ENCODE results near the gene RPIA.

DNA sequence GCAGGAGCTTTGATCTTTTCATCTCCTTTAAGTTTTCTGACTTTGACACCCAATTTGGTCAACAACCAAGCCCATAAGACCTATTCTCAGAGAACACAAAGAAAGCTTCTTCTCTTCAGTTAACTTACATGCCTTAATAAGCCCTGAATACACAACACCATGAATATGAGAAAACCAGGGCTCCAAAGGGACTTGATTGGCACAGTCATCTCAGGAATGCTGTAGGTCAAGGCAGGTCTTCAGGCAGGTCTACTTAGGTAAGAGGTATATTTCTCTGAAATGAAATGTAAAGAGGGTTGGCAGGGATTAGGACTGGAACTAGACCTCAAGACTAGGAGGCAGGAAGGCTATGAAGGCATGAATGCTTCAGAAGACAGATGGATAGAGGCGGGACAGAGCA is 39.8 kb upstream of the RPIA start:
- TF ChIP-seq, protein P1, sequence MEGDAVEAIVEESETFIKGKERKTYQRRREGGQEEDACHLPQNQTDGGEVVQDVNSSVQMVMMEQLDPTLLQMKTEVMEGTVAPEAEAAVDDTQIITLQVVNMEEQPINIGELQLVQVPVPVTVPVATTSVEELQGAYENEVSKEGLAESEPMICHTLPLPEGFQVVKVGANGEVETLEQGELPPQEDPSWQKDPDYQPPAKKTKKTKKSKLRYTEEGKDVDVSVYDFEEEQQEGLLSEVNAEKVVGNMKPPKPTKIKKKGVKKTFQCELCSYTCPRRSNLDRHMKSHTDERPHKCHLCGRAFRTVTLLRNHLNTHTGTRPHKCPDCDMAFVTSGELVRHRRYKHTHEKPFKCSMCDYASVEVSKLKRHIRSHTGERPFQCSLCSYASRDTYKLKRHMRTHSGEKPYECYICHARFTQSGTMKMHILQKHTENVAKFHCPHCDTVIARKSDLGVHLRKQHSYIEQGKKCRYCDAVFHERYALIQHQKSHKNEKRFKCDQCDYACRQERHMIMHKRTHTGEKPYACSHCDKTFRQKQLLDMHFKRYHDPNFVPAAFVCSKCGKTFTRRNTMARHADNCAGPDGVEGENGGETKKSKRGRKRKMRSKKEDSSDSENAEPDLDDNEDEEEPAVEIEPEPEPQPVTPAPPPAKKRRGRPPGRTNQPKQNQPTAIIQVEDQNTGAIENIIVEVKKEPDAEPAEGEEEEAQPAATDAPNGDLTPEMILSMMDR (conservative IDR thresholded peaks at IDR 0.05 in 1 of 2, IDR thresholded peaks at IDR 0.05 in 1 of 2; ENCODE audit: extremely low read depth in 1 of 2, insufficient read depth in 1 of 2, low read depth in 1 of 2, low read length in 2 of 2): no peak
- no peak for TF ChIP-seq EZH2 (IDR thresholded peaks at IDR 0.05; ENCODE audit: borderline replicate concordance, low read length)
